Measurements from ENCODE around the gene FOCAD.

The FOCAD gene

DNA sequence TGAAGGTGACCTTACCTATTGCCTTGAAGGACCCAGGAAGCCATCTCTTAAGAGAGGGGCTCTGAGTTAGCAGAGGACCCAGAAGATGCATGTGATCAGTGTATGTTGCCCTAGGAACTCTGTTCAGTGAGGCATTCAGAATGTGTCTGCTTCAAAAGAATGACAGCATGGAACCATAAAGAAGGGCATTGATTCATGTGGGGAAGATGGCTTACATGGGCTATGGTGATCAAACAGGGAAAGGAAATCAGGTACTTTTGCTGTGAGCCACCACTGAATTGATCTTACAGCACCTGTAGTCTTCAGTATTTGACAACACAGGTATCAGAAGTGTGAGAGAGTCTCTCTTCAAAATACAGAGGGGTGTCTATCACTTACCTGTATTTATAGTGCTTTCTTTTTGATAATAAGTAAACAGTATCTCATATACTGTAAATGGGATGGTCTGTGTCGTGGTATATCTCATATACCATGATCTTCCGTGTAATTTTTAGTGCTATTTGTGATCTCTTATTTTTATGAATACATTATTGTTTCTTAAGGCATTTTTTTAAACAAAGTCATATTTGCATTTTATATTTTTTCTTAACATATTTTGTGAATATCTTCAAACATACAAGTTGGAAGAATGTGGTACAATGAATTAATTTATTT, 57.0 kb downstream of the FOCAD start:
- DNase-seq = no peak

DNA sequence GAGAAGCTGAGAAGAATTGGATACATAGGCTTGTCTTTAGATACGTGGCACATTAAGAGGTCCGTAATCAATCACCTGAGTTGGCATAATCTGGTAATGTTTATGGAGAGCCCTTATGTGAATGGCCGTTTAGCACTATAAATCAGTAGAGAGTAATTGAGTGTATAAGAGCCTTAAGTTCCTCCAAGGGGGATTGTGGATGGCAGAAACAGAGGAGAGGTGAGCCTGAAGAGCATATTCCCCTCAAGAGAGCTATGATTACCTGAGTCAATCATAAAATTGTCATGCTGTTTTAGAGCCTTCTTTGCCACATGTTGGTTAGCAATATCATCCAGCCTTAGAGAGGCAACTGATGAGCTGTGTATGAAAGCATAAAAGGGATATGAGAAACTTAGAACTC, 58.8 kb downstream of the FOCAD start:
- DNase-seq = no peak

DNA sequence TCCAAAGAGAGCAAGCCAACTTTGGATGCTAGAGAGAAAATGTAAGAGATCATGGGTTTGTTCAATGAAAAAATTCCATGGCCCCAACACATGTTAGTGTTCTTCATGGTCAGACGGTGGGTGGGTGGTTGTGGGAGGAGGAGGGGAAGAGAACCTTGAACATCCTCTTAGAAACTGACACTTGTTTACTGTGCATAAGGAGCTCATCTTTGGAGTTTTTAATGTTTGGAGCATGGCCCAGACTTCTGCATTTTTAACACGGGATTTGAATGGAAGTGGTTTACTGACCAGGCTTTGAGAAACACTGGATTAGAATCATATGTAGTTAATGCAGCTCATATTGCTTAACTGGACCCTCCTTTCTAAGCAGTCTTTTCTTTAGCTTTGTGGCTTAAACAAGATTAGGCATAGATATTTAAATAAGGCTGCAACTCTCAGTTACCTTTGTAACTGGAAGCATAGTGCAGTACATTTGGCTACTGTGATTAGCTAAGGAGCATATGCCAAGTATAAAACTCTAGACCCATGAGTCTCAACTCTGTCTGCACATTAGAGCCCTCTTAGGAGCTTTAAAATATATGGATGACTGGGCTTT, 60.1 kb downstream of the FOCAD start:
- no peak for DNase-seq

DNA sequence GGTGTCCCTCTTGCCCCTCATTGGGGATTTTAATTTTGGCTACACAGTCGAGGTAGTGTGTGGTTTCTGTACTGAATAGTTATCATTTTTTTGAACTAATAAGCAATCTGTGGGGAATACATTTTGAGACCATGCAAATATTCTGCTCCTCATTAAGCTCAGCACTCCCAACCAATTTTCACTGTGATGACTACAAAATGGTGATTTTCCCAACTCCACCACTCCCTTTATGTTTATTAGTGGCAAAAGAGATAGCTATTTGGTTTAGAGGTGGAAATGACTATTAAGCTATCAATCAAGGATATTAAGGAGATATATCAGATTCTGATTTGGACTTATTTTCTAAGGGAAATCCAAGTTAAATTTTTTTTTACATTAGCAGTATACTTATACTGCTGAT, 62.9 kb downstream of the FOCAD start:
- no peak for DNase-seq

DNA sequence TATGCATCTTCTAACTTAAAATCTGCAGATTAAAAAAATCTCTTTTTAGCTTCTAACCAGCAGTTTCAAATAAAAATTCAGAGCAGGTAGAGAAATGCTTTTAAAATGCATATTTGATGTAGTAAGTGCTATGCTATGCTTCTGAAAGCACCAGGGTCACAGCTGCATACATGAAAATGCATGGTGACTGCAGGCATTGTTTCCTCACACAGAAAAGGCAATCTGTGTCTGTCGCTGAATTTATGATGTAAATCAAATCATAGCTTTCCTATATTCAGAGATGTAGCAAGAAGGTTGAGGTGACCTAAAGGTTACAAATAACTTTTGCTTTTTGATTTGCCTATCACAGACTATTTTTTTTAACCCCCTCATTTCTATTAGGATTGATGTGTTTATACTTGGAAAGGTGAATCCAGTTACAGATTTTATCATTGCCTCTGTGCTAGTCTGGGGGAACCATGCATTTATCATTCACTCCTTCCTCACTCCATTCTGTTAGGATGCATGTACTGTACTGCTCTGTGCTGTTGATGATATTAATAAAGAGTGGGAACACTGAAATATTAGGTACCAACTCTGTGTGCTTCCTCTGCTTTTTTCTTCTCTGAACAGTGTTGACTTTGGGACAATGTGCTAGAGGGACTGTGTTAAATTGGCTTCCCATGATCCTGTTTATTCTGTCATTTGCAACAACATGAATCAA, 65.6 kb downstream of the FOCAD start:
- no peak for DNase-seq

DNA sequence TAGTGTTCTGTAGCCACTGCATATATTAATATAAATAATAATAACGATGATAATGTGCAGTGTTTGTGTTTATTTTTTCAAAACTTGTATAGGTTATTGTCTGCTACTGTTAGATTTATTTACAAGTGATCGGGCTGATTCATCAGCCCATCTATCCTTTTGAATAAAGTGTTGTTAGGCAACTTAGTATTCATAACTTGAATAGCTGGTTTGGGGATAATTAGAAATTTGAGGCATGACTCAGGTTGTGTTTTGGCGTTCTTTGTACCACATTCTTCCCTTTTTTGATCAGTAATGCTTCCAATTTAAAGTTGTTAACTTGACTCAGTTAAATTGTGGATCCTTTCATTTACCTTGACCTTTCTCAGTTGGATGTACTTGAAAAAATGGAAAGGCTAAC, 69.7 kb downstream of the FOCAD start:
- DNase-seq = no peak

DNA sequence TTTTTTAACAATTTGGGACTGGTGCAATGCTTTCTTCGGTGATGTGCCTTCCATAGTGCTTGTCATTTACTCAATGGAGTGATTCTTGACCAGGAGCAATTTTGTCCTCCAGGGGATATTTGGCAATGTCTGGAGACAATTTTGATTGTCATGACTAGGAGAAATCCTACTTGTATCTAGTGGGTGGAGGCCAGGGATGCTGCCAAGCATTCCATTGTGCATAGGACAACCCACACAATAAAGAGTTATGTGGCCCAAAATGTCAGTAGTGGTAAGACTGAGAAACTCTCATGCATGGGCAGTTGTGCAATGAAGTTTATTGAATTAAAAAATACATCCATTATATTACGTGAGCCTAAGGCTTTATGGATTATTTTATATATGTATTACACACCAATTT, 70.5 kb downstream of the FOCAD start:
- no peak for DNase-seq

DNA sequence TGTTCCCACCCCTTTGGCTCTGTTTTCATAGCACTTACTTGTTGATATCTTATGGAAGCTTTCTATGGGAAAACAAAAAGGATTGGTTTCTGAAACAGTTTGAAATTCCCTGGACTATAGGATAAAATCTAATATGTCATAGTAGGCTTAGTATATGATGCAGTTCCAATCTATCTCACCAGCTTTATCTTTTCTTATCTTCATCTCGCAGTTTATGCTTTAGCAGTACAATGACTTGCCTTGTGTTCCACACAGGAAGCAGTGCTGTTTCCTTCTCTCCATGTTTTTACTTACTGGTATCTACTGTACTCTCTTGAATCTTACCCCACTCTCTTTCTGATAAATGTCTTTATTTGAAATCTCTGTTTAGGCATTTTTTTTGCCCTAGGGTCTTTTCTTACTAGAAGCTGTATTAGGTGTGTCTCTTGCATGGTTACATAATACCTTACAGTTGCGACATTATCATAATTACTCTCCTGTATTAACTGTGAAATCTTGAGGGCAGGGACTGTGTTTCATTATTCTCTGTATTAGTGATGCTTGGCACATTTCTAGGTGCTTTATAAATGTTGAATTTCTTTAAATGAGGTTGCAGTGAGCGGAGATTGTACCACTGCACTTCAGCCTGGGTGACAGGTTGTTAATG, 76.3 kb downstream of the FOCAD start:
- DNase-seq = no peak

DNA sequence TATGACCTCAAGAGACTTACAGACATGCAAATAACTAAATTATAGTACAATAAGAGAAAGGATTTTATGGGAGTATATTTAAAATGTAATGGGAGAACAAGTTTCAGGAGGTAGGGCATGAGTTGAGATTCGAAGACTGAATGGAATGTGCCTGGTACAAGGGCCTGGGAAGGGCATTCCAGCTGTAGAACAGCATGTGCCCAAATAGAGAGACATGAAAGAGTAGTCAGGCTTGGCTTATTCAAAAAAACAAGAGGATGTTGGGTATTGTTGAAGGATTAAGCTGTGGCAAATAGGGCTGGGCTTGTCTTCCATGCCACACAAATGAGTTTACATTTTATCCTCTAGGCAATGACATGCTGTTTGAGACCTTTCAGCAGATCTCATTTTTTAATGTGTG, 86.9 kb downstream of the FOCAD start:
- no peak for DNase-seq

DNA sequence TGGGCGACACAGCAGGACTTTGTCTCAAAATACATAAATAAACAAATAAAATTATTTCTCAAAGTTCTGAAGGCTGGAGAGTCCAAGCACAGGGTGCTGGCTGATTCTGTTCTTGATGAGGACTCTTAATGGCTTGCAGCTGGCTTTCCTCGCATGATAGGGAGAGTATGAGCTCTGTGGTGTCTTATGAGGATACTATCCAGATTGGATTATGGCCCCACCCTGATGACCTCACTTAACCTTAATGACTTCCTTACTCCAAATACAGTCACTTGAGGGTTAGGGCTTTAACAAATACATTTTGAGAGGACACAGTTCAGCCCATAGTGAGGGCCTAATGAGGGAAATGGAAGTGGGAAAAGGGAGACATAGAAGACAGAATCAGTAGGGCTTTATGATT, 87.7 kb downstream of the FOCAD start:
- no peak for DNase-seq

DNA sequence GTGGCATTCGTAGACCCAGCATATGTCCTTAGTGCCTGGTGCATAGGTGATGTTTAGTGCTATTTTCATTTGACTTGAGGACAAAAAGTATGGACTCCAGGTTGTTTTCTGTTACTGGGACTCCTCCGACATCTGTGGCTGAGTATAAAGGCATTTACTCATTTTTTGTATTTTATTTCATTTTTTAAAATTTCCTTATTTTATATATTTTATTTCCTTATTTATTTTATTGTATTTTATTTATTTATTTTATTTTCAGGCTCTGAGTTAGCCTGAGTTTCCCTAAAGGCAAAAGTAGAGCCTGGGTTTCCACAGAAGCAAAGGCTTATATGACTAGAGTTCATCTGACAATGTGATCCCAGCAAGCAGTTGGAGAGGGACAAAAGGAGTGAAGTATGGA, 91.6 kb downstream of the FOCAD start:
- DNase-seq = no peak

DNA sequence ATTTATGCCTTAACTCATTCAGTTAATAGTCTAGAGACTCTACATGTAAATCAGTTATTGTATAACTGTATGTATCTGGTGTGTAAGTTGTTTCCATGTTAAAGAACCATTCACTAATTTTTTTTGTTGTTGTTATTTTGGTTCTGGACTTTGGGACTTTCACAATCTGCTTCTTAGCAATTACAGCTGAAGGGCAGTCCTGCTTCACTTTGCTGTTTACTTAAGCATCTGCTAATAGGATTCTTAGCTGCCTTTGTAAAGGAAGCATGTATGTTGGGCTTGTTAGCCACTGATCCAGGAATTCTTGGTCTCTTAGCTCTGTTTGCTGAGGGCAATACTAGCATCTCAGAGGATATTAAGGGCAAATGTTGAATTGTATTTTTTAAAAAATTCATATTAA, 97.0 kb downstream of the FOCAD start:
- DNase-seq = no peak

DNA sequence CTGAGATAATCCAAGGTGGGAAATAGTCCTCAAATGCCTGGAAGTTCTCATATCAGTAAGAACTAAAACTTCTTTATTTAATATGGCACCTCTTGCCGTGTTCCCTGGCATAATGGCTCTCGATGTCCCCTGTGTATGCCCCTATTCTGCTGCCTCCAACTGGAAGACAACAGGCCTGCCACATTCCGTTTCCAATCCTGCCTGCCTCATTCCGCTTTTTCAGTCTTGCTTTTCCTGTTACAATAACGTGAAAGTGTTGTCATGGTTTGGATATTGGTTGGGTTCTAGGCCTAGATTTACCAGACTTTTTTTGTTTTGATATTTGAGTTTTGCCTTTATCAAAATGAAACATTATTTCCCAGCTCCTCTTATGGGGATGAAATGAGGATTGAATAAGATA, 98.2 kb downstream of the FOCAD start:
- DNase-seq = no peak

DNA sequence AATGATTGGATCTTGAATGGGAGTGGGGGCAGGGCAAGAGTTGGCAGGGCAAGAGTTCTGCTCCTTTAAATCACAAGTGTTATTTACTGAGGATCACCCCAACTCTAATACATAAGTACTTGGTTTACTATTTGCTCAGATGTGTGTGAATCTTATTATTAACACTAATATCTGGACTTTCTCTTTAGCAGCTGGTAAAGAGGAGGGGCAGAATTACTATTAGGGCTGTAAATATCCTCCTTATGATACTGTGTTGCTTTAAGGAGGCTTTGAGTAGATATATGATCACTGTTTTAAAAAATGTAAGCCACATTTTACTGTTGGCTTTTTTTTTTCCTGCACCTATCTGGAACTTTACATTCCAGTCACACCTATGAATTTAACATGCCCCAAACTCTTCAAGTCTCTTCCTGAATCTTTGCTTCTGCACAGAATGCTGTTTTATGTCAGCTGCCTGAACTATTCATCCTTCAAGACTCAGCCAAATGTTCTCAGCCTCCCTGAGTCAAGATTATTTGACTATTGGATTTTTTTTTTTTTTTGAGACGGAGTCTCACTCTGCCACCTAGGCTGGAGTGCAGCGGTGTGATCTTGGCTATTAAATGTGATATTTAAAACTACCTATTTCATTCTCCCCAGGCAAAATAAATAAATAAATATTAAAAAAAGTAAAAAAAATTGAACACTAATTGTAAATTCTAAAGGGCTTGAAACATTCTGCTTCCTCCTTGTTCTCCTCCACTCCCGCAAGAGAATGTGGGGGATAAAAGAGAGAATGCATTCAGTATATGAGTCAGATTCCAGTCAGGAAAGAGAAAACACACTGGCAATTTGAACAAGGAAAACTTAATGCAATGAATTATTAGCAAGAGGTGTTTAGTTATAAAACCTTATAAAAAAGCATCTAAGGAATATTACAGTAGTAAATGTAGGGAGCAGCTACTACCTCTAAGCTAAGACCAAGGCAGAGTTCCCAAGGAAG, 99.3 kb downstream of the FOCAD start:
- no peak for DNase-seq

DNA sequence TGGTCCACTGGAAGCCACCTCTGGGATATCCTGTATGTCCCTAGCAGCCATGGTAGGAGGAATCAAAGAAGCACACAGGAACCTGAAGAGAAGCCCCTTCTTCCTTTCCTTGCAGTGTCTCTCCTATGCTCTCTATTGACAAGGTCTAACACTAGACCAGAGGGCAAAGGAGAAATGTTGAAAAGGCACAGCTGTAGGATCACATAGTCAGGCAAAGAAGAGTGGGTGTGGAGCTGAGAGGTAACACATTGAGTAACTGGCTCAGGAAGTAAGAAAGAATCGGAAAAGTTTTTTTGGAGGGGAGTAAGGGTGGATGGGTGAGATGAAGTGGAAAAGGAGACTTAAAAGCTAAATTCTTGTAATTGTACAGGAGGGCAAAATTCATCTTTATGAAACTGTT, 100.1 kb downstream of the FOCAD start:
- DNase-seq = no peak

DNA sequence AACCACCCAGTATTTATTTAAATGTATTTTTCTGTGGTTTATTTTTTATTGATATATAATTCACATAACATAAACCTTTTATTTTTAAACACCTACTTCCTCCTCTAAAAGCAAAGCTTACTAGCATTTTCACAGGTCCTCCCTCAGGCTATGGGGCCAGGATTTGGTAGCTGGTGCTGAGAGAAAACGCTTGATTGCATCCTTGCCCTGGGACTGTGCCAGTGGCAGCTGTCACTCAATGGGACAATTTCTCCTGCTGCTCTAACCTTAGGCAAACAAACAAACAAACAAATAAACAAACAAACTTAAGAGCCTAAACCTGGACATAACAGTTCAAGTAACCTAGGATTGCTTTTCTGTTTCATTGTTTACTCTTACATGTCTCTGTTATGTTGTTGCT, 102.7 kb downstream of the FOCAD start:
- no peak for DNase-seq

DNA sequence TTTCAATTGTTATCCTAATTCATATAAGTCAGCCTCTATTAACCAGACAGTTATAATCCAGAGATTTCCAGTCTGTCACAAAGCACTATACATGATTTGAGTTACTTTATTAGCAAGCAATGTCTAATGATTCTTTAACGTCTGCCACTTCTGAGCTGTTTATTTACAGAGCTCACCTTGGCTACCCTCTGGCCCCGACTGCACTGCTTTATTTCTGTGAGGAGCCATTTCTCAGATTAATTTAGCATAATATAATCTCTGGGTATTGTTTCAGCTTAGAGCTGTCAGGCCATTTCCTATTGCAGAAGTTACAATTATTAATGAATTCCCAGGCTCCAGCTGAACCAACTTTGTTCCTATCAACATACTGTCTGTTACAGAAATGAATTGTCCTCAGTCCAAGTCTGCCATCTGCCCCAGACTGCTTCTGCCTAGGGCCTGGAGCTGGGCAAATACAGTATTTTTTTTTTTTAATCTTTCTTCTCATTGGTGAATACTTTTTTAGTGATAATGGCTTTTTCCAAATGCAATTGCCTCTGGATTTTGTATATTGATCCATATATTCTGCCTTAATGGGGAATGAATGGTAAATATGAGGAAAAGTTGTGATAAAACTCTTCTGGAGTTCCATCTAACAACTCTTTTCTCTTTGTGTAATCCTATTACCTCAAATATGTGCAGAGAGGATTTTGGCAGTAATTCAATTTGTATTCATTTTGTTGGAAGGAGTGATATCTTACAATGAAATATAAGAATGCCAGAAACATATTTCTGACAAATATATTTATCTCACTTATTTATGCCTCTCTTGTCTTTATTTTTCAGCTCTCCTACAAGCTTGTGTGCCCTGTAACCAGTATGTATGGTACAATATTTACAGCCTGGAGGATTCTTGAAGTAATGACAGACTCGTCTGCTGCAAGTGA, 104.7 kb downstream of the FOCAD start:
- no peak for DNase-seq

DNA sequence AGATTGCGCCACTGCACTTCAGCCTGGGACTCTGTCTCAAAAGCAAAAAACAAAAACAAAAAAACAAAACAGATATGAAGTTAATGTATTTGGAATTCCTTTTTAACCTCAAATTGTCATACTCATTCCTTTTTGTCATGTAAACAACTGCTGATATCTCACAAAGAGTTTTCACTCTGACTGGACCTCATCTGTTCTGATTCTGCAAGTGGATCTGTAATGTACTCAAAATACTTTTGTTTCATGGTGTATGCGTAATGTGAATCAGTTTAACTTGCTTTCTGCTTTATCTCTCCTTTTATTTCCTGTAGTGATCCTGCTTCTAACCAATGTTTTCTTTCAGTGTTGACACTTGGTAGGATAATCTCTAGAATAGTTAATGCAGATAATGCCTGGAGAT, 106.7 kb downstream of the FOCAD start:
- no peak for DNase-seq

DNA sequence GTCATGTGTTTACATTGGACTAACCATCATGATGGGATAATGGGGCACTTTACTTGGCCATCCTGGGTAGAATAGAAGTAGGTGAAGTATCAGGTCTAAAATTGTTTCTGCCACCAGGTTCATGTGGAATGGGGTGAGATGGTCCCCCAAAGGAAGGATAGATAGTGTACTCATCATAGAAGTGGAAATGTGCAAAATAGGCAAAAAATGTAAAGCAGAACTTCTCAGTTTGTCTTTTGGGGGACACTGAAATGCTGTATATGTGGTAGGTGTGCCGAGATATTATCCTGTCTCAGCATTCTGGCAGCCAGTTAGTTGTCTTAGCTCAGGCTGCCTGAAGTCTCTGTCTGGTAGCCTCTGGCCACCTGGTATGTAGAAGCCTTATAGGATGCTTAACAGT, 107.6 kb downstream of the FOCAD start:
- no peak for DNase-seq

DNA sequence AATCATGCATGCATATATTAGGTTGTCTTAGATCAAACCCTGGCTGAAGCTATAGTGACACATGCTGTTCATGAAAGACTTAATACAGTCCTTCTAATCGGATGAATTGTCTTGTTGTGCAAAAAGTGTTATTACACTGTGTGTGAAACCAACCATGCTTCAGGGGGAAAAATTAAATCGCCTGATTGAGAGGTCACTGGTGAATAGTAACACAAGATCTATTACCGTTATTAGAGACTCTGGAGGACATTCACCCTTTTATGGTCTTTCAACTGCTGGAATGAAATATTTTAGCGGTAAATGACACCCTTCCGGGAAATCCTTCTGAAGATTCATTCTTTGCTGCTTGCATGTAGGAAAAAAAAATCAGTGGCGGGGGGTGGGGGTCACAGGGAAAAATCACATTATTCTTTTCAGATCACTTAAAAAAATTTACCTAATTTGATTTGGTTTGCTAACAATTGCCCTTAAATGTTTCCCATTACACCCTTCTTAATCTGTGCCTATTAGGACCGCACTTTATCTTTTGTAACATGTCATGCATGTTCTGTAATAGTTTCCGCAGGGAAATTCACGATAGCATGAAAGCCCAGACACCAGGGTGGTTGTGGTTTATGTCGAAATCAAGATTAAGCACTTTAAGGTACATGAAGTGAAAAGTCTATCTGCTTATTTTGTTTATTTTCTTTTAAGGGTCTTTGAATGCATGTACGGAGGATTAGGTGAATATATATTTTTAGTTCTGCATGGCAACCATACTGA, 120.6 kb downstream of the FOCAD start:
- no peak for DNase-seq

DNA sequence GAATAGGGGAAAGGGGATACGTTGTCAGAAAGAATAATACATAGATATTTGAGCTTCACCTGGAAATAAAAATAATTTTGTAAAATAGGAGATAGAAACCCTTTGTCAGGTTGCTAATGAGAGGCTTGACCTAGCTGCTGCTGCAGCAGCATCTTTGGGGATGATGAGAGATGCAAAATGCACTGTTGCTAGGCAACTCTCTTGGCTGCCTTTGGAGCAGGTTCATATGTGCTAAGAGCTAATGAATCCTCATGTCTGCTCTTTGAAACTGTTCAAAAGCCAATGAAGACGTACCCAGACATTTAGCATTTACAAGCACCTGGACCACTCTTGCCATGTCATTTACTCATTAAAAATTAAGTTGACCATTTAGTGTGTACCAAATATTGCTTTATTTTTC, 121.7 kb downstream of the FOCAD start:
- DNase-seq = no peak
